Medulla oblongata (tissue), 1 donor: Measurements from ENCODE around the gene KRTAP10-4.
"Not testable (repeated sequence)": the region's sequence is repeated elsewhere in the genome, so short reads cannot be mapped to it uniquely, and the experiment has no call there.

Experiments used
- DNase-seq: peaks from one replicate; pipeline ENCODE4 v3.0.0-alpha.2; 2015; ENCODE audit errors: extremely low spot score

KRTAP10-4 gene

GRCh38 chr21:44556879-44557278 is 16.6 kb upstream of the KRTAP10-4 start:
- no peak for DNase-seq

GRCh38 chr21:44557491-44558328 is 15.8 kb upstream of the KRTAP10-4 start:
- DNase-seq: no peak

- DNase-seq: not testable (repeated sequence)
These were observed 15.2 kb upstream of the KRTAP10-4 start for GRCh38 chr21:44558329-44558675.

- DNase-seq: no peak
These were observed 14.8 kb upstream of the KRTAP10-4 start, which contains the start of gene KRTAP10-3 for GRCh38 chr21:44558695-44559094. Gene KRTAP10-3 (minus strand): TSS chr21:44558795. CDS start chr21:44558715, 80 bp downstream.

GRCh38 chr21:44564099-44564498 is 9.4 kb upstream of the KRTAP10-4 start:
- DNase-seq: no peak

GRCh38 chr21:44564886-44565598 is 8.5 kb upstream of the KRTAP10-4 start:
- no peak for DNase-seq

- DNase-seq: no peak
These were observed 7.1 kb upstream of the KRTAP10-4 start for GRCh38 chr21:44566403-44566802.

GRCh38 chr21:44567481-44568171 is 5.9 kb upstream of the KRTAP10-4 start:
- DNase-seq: no peak

- no peak for DNase-seq
These were observed 5.3 kb upstream of the KRTAP10-4 start for GRCh38 chr21:44568261-44568660.

GRCh38 chr21:44568667-44569556 is 4.6 kb upstream of the KRTAP10-4 start:
- no peak for DNase-seq

GRCh38 chr21:44569861-44570517 is 3.5 kb upstream of the KRTAP10-4 start:
- no peak for DNase-seq

GRCh38 chr21:44571296-44571695 is 2.2 kb upstream of the KRTAP10-4 start:
- DNase-seq: no peak

GRCh38 chr21:44571844-44572782 is 1.4 kb upstream of the KRTAP10-4 start:
- DNase-seq: no peak

- no peak for DNase-seq
These were observed 458 bp upstream of the KRTAP10-4 start for GRCh38 chr21:44572959-44573583.

- DNase-seq: no peak
These were observed 1.2 kb downstream of the KRTAP10-4 start for GRCh38 chr21:44574457-44575306.

- no peak for DNase-seq
These were observed 1.9 kb downstream of the KRTAP10-4 start for GRCh38 chr21:44575307-44576024.

- DNase-seq: no peak
These were observed 2.5 kb downstream of the KRTAP10-4 start for GRCh38 chr21:44576025-44576420.
